GM12875 (cell line): ENCODE data around the gene RTP4.
"Not testable (repeated sequence)": the region's sequence is repeated elsewhere in the genome, so short reads cannot be mapped to it uniquely, and the experiment has no call there.

ENCODE experiments used
- H3K4me3 ChIP-seq: one replicate; pipeline ENCODE4 v1.5.1; 2011; ENCODE audit warnings: low read depth, low read length, control low read depth
- CTCF ChIP-seq: IDR thresholded peaks from 2 replicates; pipeline ENCODE4 v1.5.1; 2011; ENCODE audit warnings: low read depth, mild to moderate bottlenecking, control low read depth, inconsistent platforms, low read length, moderate library complexity, borderline replicate concordance; ENCODE audit not compliant: insufficient read depth

RTP4 gene

DNA sequence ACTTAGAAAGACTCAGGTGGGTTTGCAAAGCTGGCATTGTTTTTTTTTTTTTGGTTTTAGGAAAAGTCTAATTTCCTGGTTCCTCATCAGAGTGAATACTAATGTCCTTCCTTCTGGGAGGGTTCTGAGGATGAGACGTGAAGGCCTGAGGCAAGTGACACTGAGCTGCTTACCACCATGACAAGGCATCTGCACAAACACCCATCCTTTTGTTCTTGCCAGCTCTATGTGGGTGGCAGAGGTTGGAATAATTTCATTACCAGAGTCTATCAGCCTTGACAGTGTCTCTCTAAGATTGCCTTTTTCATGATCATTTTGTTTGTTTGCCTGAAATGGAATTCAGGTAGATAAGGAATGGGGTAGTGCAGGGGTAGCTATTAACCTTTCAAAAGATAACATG lies 17.1 kb downstream of the RTP4 start:
- no peak overlapping the region for H3K4me3 ChIP-seq
- TF ChIP-seq CTCF = no peak

DNA sequence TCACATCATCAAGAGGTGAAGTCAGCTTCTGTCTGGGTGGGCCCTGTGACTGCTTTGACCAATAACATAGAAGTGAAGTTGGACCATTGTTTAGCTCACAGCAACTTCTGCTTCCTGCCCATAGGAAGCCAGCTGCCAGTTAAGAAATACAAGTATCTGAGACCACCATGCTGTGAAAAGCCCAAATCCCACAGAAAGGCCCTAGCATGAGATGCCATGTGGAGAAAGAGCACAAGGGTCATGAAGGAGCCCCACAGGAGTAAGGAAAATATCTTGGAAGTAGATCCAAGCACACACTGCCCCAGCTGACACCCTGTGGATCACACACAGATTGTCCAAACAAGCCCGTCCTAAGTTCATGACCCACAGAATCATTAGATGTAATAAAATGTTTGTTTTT lies 28.5 kb downstream of the RTP4 start:
- H3K4me3 ChIP-seq = no peak overlapping the region
- no peak for TF ChIP-seq CTCF

DNA sequence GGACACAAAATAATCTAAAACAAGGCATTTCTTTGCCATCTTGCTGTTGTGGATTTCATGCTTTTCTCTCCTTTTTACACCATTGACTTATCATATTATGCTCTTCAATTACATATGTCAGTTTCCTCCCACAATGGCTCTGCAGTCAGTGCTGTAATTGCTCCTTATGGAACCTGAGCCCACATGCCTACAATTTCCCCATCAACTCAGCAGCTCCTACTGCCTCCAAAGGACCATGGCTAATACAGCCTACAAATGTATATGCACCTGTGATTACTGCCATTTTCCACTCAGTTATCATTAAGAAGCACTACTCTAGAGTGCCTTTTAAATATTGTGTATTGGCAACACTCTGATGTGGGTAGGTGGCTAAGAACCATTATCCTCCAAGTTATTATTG lies 30.8 kb downstream of the RTP4 start:
- no peak for TF ChIP-seq CTCF
- no peak overlapping the region for H3K4me3 ChIP-seq

GRCh38 chr3:187400756-187401155 lies 32.6 kb downstream of the RTP4 start:
- no peak for TF ChIP-seq CTCF
- H3K4me3 ChIP-seq = no peak overlapping the region

DNA sequence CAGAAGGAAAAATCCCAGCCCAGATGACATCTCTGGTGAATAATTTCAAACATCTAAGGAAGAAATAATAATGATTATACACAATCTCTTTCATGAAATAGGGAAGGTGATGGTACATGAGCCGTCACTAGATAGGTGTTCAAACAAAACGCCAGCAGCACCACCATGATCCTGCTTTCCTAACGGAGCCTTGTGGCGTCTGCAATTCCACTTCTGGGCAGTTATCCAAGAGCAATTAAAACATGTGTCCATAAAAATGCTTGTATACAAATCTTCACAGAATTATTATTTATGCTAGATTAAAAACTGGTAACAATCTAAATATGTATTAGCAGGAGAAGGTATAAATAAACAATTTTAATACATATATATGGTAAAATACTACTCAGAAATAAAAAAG lies 33.7 kb downstream of the RTP4 start:
- no peak overlapping the region for H3K4me3 ChIP-seq

DNA sequence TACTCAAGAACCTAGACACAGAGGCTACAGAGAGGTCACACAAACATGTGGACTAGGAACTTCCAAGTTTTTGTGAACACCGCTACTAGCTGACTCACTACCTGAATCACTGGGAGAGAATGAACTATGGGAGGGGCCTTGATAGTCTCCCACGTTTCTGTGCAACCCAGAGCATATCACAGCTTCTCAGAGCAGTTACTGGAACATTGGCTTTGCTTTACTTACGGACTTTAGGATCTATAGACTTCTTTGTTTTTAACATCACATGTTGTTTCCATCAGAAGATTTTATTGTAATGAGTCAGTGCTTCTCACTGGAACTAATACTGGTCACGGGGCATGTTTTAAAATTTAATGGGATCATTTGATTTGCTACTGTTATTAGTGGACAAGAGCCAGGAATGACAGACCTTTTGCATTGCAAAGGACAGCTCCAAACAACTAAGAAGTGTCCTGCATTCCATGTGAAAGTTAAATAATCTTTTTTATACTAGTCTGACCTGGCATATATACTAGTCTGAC lies 35.6 kb downstream of the RTP4 start:
- no peak overlapping the region for H3K4me3 ChIP-seq
- no peak for TF ChIP-seq CTCF

More for the DNA sequence above, 33.7 kb downstream of the RTP4 start:
- TF ChIP-seq CTCF = no peak

DNA sequence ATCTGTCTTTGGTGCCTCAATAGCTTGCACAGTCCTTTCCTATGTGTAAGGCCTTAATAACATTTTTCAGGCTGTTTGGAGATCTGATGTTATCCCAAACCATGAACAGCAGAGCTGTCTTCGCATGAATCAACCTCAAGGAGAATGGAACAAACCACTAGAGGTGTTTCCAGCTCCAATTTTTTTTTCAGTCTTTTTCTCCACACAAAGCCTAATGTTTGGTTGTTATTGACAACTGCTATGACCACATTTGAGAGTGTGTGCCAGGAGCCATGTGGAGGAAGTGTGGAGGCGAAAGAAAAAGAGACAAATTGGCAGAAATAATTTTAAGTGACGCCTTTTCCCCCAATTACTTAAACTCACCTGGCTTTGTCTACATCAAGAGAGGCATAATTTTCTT lies 38.7 kb downstream of the RTP4 start:
- TF ChIP-seq CTCF = no peak
- no peak overlapping the region for H3K4me3 ChIP-seq

DNA sequence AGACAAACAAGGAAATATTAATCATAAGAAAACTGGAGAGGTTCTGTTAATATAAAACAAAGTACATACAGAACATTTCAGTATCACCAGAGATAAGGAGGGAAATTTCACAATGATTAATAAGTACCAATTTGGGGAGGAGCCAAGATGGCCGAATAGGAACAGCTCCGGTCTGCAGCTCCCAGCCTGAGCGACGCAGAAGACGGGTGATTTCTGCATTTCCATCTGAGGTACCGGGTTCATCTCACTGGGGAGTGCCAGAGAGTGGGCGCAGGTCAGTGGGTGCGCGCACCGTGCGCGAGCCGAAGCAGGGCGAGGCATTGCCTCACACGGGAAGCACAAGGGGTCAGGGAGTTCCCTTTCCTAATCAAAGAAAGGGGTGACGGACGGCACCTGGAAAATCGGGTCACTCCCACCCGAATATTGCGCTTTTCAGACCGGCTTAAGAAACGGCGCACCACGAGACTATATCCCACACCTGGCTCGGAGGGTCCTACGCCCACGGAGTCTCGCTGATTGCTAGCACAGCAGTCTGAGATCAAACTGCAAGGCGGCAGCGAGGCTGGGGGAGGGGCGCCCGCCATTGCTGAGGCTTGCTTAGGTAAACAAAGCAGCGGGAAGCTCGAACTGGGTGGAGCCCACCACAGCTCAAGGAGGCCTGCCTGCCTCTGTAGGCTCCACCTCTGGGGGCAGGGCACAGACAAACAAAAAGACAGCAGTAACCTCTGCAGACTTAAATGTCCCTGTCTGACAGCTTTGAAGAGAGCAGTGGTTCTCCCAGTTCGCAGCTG lies 44.0 kb downstream of the RTP4 start:
- H3K4me3 ChIP-seq = not testable (repeated sequence)
